Measurements from ENCODE around the gene INPP4B.
A peak's percentile ranks its signal among the peaks of the same experiment; 100 is the strongest.

Gene INPP4B

GRCh38 chr4:142383354-142383753, 462.7 kb downstream of the INPP4B start:
- no peaks in the 10 kb centered on the region for H3K36me3 Mint-ChIP-seq
- ATAC-seq = no peak
- H3K4me1 Mint-ChIP-seq = no peaks in the 10 kb centered on the region
- no peak overlapping the region for H3K4me3 Mint-ChIP-seq
- no peaks in the 10 kb centered on the region for H3K9me3 Mint-ChIP-seq
- no peaks in the 10 kb centered on the region for H3K27me3 Mint-ChIP-seq
- H3K27ac Mint-ChIP-seq = no peak overlapping the region

- Mint-ChIP-seq H3K36me3 (no peaks in the 10 kb centered on the region), H3K9me3 (no peaks in the 10 kb centered on the region), H3K27ac (no peak overlapping the region), H3K27me3 (no peaks in the 10 kb centered on the region), H3K4me3 (no peak overlapping the region), H3K4me1 (no peaks in the 10 kb centered on the region)
- peak; percentile 24 for ATAC-seq
Observed at GRCh38 chr4:142380052-142380602, 466.0 kb downstream of the INPP4B start.

DNA sequence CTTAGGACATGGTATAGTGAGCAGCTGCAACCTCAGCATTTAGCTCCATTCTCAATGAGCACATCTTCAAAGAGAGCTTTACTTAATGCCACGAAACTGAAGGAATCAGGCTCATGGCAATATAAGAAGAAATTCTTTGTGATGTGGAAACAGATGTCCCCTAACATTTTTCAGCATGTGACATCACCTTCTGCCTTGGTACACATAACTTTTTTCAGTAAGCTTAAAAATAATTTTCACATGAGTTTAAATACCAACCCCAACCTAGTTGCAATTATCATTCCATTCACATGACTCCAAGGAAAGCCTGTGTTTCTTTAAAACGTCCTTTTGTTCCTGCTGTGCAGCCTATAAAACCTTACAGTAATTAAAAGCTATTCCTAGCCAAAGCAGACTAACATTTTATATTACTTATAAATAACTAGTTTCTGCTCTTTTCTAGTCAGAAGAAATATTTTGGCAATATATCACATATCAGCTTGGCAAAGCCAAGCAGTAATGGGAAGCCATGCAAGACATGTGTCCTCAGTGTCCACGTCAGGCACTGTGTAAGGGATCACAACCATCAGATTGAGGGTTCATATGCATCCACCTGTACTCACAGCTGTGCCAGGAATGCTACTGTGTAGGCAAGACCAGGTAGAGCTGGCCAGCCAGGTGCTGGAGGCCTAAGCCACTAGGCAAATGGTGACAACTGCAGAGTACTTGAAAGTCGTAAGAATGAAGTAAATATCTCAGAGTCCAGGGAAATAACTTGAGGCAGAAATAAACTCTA, 466.6 kb downstream of the INPP4B start:
- peak; percentile 34 for ATAC-seq
- H3K27ac Mint-ChIP-seq = no peak overlapping the region
- H3K4me3 Mint-ChIP-seq = no peak overlapping the region
- no peaks in the 10 kb centered on the region for H3K27me3 Mint-ChIP-seq
- no peaks in the 10 kb centered on the region for H3K9me3 Mint-ChIP-seq
- H3K36me3 Mint-ChIP-seq = no peaks in the 10 kb centered on the region
- no peaks in the 10 kb centered on the region for H3K4me1 Mint-ChIP-seq

GRCh38 chr4:142378179-142378578, 467.9 kb downstream of the INPP4B start:
- H3K36me3 Mint-ChIP-seq = no peaks in the 10 kb centered on the region
- no peak overlapping the region for H3K4me3 Mint-ChIP-seq
- ATAC-seq = no peak
- no peaks in the 10 kb centered on the region for H3K4me1 Mint-ChIP-seq
- H3K27me3 Mint-ChIP-seq = no peaks in the 10 kb centered on the region
- no peaks in the 10 kb centered on the region for H3K9me3 Mint-ChIP-seq
- no peak overlapping the region for H3K27ac Mint-ChIP-seq

GRCh38 chr4:142377342-142378091, 468.6 kb downstream of the INPP4B start:
- Mint-ChIP-seq H3K9me3 (no peaks in the 10 kb centered on the region), H3K4me1 (no peaks in the 10 kb centered on the region), H3K27ac (no peak overlapping the region), H3K4me3 (no peak overlapping the region), H3K36me3 (no peaks in the 10 kb centered on the region), H3K27me3 (no peaks in the 10 kb centered on the region)
- ATAC-seq = no peak

DNA sequence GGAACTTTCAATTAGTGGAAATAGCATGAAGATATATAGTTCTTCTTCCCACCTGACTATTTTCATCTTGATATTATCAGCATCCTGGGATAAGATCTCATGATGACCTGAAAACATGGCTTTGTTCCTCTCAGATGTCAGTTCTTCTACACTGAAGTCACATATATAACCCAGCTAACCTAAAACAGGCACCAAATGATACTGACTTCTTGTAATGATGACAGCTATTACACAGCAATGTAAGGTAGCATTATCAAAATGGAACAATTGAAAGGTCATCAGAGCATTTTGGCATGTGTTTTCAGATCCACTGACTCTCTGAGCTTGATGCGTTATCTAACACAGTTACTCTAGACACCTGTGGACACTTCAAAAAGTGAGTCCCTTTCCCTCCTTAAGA, 469.9 kb downstream of the INPP4B start:
- no peaks in the 10 kb centered on the region for H3K27me3 Mint-ChIP-seq
- no peak for ATAC-seq
- H3K9me3 Mint-ChIP-seq = no peaks in the 10 kb centered on the region
- H3K4me3 Mint-ChIP-seq = no peak overlapping the region
- no peaks in the 10 kb centered on the region for H3K4me1 Mint-ChIP-seq
- no peak overlapping the region for H3K27ac Mint-ChIP-seq
- H3K36me3 Mint-ChIP-seq = no peaks in the 10 kb centered on the region

GRCh38 chr4:142373610-142374009, 472.5 kb downstream of the INPP4B start:
- H3K27me3 Mint-ChIP-seq = no peaks in the 10 kb centered on the region
- no peak overlapping the region for H3K4me3 Mint-ChIP-seq
- peaks cover 5% of the 10 kb centered on the region for H3K9me3 Mint-ChIP-seq
- H3K4me1 Mint-ChIP-seq = no peaks in the 10 kb centered on the region
- H3K36me3 Mint-ChIP-seq = no peaks in the 10 kb centered on the region
- H3K27ac Mint-ChIP-seq = no peak overlapping the region
- ATAC-seq = no peak

DNA sequence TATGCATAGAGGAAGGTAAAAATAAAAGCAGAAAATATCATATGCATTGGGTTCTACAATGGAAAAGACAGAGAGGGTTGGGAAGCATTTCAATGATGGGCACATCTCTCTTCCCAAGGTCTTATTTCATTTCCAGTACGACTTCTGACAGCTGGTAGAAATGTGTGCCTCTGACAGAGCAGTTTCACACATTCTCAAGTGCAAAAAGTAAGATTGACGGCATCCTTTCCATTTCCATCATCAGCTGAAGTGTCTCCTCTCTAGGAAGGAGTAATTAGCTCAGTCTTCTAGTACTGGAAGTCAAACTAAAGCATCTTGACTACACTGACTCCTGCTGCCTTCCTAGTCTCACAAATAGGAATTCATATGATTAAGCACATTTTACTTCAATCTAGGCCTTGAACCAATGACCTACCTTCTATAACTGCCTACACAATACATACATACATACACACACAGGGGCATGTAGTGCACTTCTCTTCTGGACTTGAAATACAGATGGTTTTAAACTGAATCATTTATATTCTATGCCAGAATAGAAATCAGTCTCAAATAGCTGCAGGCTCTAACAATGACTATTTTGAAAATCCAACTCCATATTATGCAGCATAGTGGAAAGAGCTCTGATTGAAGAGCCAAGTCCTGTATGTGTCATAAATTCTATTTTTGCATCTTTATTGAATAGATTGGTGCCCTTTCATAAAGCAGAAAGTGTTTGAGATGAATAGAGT, 473.4 kb downstream of the INPP4B start:
- no peaks in the 10 kb centered on the region for H3K27me3 Mint-ChIP-seq
- no peak overlapping the region for H3K4me3 Mint-ChIP-seq
- no peak for ATAC-seq
- no peak overlapping the region for H3K27ac Mint-ChIP-seq
- H3K9me3 Mint-ChIP-seq = peaks cover 6% of the 10 kb centered on the region
- no peaks in the 10 kb centered on the region for H3K4me1 Mint-ChIP-seq
- no peaks in the 10 kb centered on the region for H3K36me3 Mint-ChIP-seq

DNA sequence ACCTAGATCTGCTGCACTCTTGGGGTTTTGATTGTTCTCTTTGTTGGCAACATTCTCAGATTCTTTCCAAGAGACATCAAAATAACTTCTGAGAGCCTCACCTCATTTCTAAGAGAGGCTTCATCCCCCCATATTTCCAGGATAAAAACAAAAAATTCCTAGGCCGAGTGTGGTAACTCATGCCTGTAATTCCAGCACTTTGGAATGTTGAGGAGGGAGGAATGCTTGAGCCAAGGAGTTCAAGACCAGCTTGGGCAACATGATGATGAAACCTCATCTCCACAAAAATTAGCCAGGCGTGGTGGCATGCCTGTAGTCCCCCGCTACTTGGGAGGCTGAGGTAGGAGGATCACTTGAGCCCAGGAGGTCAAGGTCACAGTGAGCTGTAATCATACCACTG, 477.0 kb downstream of the INPP4B start:
- Mint-ChIP-seq H3K4me3 (no peak overlapping the region), H3K27me3 (no peaks in the 10 kb centered on the region), H3K27ac (no peak overlapping the region), H3K36me3 (no peaks in the 10 kb centered on the region), H3K9me3 (peaks cover 6% of the 10 kb centered on the region), H3K4me1 (no peaks in the 10 kb centered on the region)
- no peak for ATAC-seq

DNA sequence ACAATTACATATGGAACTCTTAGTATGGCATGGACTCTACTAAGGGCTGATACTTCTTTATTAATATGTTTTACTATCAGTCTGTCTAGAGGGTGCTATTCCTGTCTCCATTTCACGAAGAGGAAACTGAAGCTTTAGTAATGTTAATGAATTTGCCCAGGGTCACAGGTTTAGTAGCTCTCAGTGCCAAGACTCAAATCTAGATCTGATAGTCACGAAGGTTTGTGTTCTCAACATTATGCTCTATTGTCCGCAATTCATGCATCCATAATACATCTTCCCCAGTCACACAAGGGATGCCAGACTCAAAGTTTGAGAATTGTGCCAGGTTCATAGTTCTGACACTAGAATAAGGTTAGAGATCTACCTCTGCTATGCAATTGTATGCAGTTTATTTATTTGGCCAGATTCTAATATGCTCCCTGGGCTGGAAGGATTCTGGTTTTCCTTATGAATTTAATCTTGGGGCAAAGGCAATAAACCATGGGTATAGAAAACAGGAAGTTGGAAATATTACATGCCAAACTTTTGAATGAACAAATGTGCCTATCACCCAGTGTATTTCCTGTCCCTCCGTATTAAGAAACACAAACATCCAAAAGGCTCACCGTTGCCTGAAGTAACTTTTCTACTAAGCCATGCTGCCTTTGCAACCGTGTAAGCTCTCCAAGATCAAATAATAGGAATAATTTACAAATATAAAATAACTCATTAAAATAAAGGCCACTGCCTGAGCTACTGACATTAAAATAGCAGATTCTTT, 478.5 kb downstream of the INPP4B start:
- Mint-ChIP-seq H3K9me3 (peaks cover 6% of the 10 kb centered on the region), H3K4me3 (no peak overlapping the region), H3K27ac (no peak overlapping the region), H3K4me1 (no peaks in the 10 kb centered on the region), H3K27me3 (no peaks in the 10 kb centered on the region), H3K36me3 (no peaks in the 10 kb centered on the region)
- no peak for ATAC-seq

- Mint-ChIP-seq H3K4me3 (no peak overlapping the region), H3K27ac (no peak overlapping the region), H3K9me3 (peaks cover 10% of the 10 kb centered on the region), H3K4me1 (no peaks in the 10 kb centered on the region), H3K36me3 (no peaks in the 10 kb centered on the region), H3K27me3 (no peaks in the 10 kb centered on the region)
- ATAC-seq = no peak
Observed at GRCh38 chr4:142366769-142367181, 479.3 kb downstream of the INPP4B start.

GRCh38 chr4:142365391-142365790, 480.7 kb downstream of the INPP4B start:
- Mint-ChIP-seq H3K9me3 (peaks cover 9% of the 10 kb centered on the region), H3K36me3 (no peaks in the 10 kb centered on the region), H3K27me3 (no peaks in the 10 kb centered on the region), H3K4me3 (no peak overlapping the region), H3K4me1 (no peaks in the 10 kb centered on the region), H3K27ac (no peak overlapping the region)
- ATAC-seq = no peak

GRCh38 chr4:142363686-142364085, 482.4 kb downstream of the INPP4B start:
- Mint-ChIP-seq H3K27ac (no peak overlapping the region), H3K9me3 (peaks cover 7% of the 10 kb centered on the region), H3K4me3 (no peak overlapping the region), H3K4me1 (no peaks in the 10 kb centered on the region), H3K27me3 (no peaks in the 10 kb centered on the region), H3K36me3 (no peaks in the 10 kb centered on the region)
- ATAC-seq = no peak

GRCh38 chr4:142361981-142362380, 484.1 kb downstream of the INPP4B start:
- ATAC-seq = no peak
- H3K4me3 Mint-ChIP-seq = no peak overlapping the region
- no peaks in the 10 kb centered on the region for H3K4me1 Mint-ChIP-seq
- no peaks in the 10 kb centered on the region for H3K27me3 Mint-ChIP-seq
- H3K27ac Mint-ChIP-seq = no peak overlapping the region
- H3K9me3 Mint-ChIP-seq = peaks cover 5% of the 10 kb centered on the region
- no peaks in the 10 kb centered on the region for H3K36me3 Mint-ChIP-seq

- Mint-ChIP-seq H3K4me3 (no peak overlapping the region), H3K9me3 (peaks cover 5% of the 10 kb centered on the region), H3K27ac (no peak overlapping the region), H3K4me1 (no peaks in the 10 kb centered on the region), H3K27me3 (no peaks in the 10 kb centered on the region), H3K36me3 (no peaks in the 10 kb centered on the region)
- ATAC-seq = no peak
Observed at GRCh38 chr4:142360657-142361056, 485.4 kb downstream of the INPP4B start.

Data from stimulated activated memory B cell treated with anti-CD40 and anti-IgM and Interleukin-4, amounts not matched to agents 10 μg/mL and 1 μg/mL and 100 μg/mL, for 72 hours (primary cell).